Glutamatergic neuron (in vitro differentiated cells): Measurements from ENCODE around the gene VCX2. TPM values are rescaled to one million over a fixed set of nuclear protein-coding genes. Genes with fewer than 3 reads are reported as not detected.
"Not testable (repeated sequence)": the region's sequence is repeated elsewhere in the genome, so short reads cannot be mapped to it uniquely, and the experiment has no call there.

Experiments used
- DNase-seq: peaks from one replicate; pipeline ENCODE4 v3.0.0; 2022
- H3K27ac Mint-ChIP-seq: one replicate; pipeline ENCODE4 v1.8.0; 2020; ENCODE audit warnings: mild to moderate bottlenecking, mixed read lengths, inconsistent platforms; ENCODE audit not compliant: unreplicated experiment
- H3K27me3 Mint-ChIP-seq: one replicate; pipeline ENCODE4 v1.8.0; 2020; ENCODE audit warnings: mild to moderate bottlenecking, moderate library complexity, mixed read lengths, inconsistent platforms; ENCODE audit not compliant: unreplicated experiment
- H3K36me3 Mint-ChIP-seq: one replicate; pipeline ENCODE4 v1.8.0; 2020; ENCODE audit warnings: mild to moderate bottlenecking, mixed read lengths, inconsistent platforms; ENCODE audit not compliant: unreplicated experiment
- H3K4me1 Mint-ChIP-seq: one replicate; pipeline ENCODE4 v1.8.0; 2020; ENCODE audit warnings: mild to moderate bottlenecking, low read depth, mixed read lengths, inconsistent platforms; ENCODE audit not compliant: unreplicated experiment
- H3K4me3 Mint-ChIP-seq: one replicate; pipeline ENCODE4 v1.8.0; 2020; ENCODE audit warnings: mild to moderate bottlenecking, mixed read lengths, inconsistent platforms; ENCODE audit not compliant: unreplicated experiment
- H3K9me3 Mint-ChIP-seq: one replicate; pipeline ENCODE4 v1.8.0; 2020; ENCODE audit warnings: mild to moderate bottlenecking, moderate library complexity, mixed read lengths, inconsistent platforms; ENCODE audit not compliant: unreplicated experiment
- long read RNA-seq: library from polyadenylated mRNA; unstranded; transcript quantifications from one replicate; pipeline ENCODE4 v2.0.0, GENCODE V29; 2020; ENCODE audit not compliant: unreplicated experiment
- total RNA-seq: library from RNA; stranded (reverse); fragmentation: NEBNext Ultra II Directional; extraction: Animal tissue kit (Norgen Biotek cat#: 25700); gene quantifications from one replicate; pipeline ENCODE4 v1.2.1, GENCODE V29; 2021; ENCODE audit not compliant: unreplicated experiment
- TF ChIP-seq, protein P1 (sequence below): fragments of 200-600 bp; sonication (generic); IDR thresholded peaks from one replicate; pipeline ENCODE4 v1.5.0; 2021; ENCODE audit not compliant: partially characterized antibody, unreplicated experiment

The VCX2 gene
- not detected for total RNA-seq
- long read RNA-seq = 0 reads

DNA sequence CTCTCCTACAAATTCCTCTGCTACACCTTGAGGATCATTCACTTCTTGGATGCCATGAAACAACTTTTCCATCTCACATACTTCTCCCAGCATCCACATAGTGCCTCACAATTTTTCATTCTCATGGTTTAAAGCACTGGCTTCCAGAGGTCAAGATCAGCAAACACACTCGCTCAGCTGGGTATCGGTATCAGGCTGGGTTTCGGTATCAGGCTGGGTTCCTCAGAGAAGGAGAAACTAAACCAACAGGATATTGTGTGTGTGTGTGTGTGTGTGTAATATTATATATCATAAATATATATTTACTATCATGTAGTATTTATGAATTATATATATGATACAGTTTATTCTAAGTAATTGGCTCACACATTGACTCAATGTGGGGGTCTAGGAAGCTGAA is at the start of gene VCX2:
TSS of gene VCX2 (minus strand) at position 99 of the 400 bp plus-strand sequence. CDS start 624 bp downstream, outside the sequence.
- H3K4me1 Mint-ChIP-seq, H3K9me3 Mint-ChIP-seq, H3K27me3 Mint-ChIP-seq, DNase-seq, H3K36me3 Mint-ChIP-seq, H3K27ac Mint-ChIP-seq, H3K4me3 Mint-ChIP-seq: not testable (repeated sequence)

DNA sequence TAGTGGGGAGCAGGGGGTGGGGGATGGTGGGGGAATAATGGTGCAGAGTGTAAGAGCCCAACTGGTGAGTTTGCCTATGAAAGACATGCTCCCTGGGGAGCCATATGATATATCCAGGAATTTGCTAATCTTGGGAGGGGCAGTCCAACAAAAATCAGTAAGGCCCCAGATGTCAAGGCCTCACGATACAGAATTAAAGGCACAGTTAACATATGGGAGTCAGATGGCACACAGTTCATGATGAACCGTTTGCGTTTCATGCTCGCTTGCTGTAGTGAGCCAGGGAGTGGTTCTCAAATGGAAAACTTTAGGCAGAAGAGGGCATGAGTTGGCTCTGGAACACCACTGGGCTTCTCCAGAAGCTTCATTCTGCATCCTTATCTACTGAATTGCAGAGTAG is 33.9 kb upstream of the VCX2 start:
- peaks cover 5% of the 10 kb centered on the region for H3K27me3 Mint-ChIP-seq
- H3K27ac Mint-ChIP-seq = no peak overlapping the region
- H3K9me3 Mint-ChIP-seq = peaks cover 4% of the 10 kb centered on the region
- H3K36me3 Mint-ChIP-seq = no peaks in the 10 kb centered on the region
- DNase-seq = no peak
- H3K4me3 Mint-ChIP-seq = no peak overlapping the region
- peaks cover 13% of the 10 kb centered on the region for H3K4me1 Mint-ChIP-seq
- TF ChIP-seq, protein P1, sequence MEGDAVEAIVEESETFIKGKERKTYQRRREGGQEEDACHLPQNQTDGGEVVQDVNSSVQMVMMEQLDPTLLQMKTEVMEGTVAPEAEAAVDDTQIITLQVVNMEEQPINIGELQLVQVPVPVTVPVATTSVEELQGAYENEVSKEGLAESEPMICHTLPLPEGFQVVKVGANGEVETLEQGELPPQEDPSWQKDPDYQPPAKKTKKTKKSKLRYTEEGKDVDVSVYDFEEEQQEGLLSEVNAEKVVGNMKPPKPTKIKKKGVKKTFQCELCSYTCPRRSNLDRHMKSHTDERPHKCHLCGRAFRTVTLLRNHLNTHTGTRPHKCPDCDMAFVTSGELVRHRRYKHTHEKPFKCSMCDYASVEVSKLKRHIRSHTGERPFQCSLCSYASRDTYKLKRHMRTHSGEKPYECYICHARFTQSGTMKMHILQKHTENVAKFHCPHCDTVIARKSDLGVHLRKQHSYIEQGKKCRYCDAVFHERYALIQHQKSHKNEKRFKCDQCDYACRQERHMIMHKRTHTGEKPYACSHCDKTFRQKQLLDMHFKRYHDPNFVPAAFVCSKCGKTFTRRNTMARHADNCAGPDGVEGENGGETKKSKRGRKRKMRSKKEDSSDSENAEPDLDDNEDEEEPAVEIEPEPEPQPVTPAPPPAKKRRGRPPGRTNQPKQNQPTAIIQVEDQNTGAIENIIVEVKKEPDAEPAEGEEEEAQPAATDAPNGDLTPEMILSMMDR = no peak

DNA sequence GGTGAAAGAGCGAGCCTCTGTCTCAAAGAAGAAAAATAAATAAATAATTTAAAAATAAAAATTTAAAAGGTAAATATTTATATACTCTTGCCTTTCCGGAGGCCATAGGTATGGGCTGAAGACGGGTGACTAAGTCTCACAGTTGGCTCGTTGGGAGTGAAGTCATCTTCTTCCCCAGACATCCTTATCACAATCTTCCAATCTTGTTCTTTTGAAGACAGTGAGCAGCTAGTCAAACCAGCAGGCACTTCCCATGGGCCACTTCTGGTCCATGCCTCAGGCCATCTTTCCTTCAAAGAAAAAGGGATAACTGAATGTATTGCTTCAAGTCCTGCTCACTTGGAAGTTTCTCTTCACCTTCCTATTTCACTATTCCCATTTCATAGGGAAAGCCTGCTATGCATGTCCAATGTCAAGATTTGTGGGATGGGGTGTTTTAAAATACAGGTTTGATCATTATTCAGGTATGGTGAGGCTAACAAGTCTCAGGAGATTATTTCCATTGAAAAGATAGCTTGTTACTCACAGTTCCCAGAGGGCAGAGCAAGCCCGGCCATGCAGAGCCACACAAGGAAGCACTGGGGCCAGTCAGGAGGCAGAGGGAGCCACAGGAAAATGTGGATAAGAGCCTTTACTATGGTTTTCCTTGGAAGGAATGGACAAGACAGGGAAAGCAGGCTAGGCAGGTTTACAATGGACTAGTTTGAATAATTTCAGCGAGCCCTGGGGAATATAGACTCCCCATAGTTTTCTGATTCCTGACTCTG is 33.3 kb upstream of the VCX2 start:
- Mint-ChIP-seq H3K4me3 (no peak overlapping the region), H3K36me3 (no peaks in the 10 kb centered on the region), H3K27me3 (peaks cover 5% of the 10 kb centered on the region), H3K4me1 (peaks cover 13% of the 10 kb centered on the region), H3K27ac (no peak overlapping the region), H3K9me3 (peaks cover 4% of the 10 kb centered on the region)
- TF ChIP-seq, protein P1 = no peak
- no peak for DNase-seq

DNA sequence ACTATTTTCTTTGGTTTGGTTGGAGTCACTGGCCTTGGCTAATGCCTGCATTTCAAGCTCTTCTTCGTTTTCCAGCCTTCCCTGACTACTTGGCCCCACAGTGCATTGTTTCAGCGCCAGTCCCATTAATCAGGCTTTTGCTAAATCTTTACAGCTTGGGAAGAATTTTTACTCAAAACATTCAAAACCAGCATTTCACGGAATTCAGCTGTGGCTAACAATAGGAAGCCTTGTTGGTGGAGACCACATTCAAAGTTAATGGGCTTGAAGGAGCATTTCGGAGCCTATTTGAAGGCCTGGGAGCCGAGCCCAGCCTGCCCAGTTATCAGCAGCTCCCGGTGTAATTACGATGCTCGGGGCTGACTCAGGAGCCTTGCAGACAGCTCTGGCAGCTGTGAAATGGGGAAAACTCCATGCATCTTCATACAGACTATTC is 30.8 kb upstream of the VCX2 start:
- H3K36me3 Mint-ChIP-seq = no peaks in the 10 kb centered on the region
- H3K9me3 Mint-ChIP-seq = peaks cover 4% of the 10 kb centered on the region
- TF ChIP-seq, protein P1 = no peak
- no peak overlapping the region for H3K4me3 Mint-ChIP-seq
- no peak overlapping the region for H3K27ac Mint-ChIP-seq
- peaks cover 5% of the 10 kb centered on the region for H3K27me3 Mint-ChIP-seq
- no peak for DNase-seq
- peaks cover 13% of the 10 kb centered on the region for H3K4me1 Mint-ChIP-seq

DNA sequence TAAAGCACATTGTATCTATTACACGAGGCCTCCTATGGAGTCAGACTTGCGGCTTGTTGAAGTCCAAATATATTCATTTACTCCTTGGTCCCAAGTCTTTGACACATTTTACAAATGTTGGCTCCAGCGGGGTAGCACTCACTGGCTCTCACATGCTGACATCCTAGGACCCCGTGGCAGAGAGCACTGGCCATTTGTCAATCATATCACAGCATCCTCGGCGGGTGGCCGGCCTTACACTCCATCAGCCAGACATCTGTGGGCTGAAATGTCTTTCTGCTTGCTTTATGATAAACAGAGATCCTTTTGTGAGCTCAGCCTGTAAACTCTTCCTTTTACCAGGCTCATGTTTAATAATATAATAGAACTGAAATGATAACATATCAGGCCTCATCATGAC is 25.7 kb upstream of the VCX2 start:
- no peak for DNase-seq
- H3K4me3 Mint-ChIP-seq = no peak overlapping the region
- TF ChIP-seq, protein P1 = no peak
- no peak overlapping the region for H3K27ac Mint-ChIP-seq
- no peaks in the 10 kb centered on the region for H3K4me1 Mint-ChIP-seq
- H3K36me3 Mint-ChIP-seq = no peaks in the 10 kb centered on the region
- no peaks in the 10 kb centered on the region for H3K9me3 Mint-ChIP-seq
- peaks cover 1% of the 10 kb centered on the region for H3K27me3 Mint-ChIP-seq
